Mucosa of descending colon (tissue), 3 donors: ENCODE data around the gene MYH14. TPM values are rescaled to one million over a fixed set of nuclear protein-coding genes. Genes with fewer than 3 reads are reported as not detected.
A peak's percentile ranks its signal among the peaks of the same experiment; 100 is the strongest.

ENCODE experiments used
- ATAC-seq: fragments of 200-7000 bp; cut with Tn5 transposase; one replicate; pipeline ENCODE4 v1.9.1; 2020; ENCODE audit warnings: mild to moderate bottlenecking, moderate library complexity
- DNase-seq, 3 donors: peaks; one replicate each; pipeline ENCODE4 v3.0.0-alpha.2; 2020
- H3K36me3 ChIP-seq: fragments of 200-600 bp; one replicate; pipeline ENCODE4 v1.8.0; 2021; ENCODE audit warnings: low read depth, mild to moderate bottlenecking
- H3K4me1 ChIP-seq: fragments of 200-600 bp; one replicate; pipeline ENCODE4 v1.8.0; 2021; ENCODE audit warnings: low read depth, mild to moderate bottlenecking
- H3K4me3 ChIP-seq: fragments of 200-600 bp; one replicate; pipeline ENCODE4 v1.8.0; 2021; ENCODE audit warnings: mild to moderate bottlenecking
- H3K9me3 ChIP-seq: fragments of 200-600 bp; one replicate; pipeline ENCODE4 v1.8.0; 2021; ENCODE audit warnings: mild to moderate bottlenecking
- CTCF ChIP-seq: fragments of 200-600 bp; IDR thresholded peaks from one replicate; pipeline ENCODE4 v1.8.0; 2022; ENCODE audit warnings: antibody characterized with exemption, mild to moderate bottlenecking
- intact Hi-C, 2 donors: fragments of 100-400 bp; cut with DNase I in 1 of 2; cut with micrococcal nuclease in 1 of 2; formaldehyde crosslinking; loops; one replicate each; pipeline versions ENCODE4 v1.11.0 to v1.11.1; 2022; cut with DNase I, micrococcal nuclease
- total RNA-seq, 3 donors: library from RNA; stranded (reverse); fragmentation: NEBNext Ultra II Directional in 2 of 3; extraction: Animal tissue kit (Norgen Biotek cat#: 25700) in 2 of 3; gene quantifications; one replicate each; pipeline versions ENCODE4 v1.2.1 to v1.2.4, GENCODE V29; 2021 to 2023
- donor health status: DM: no; HTN: no; CAD: no; lungs with moderate emphysema.
- donor health status: DM: no; HTN: no; CAD: no.
- donor health status: DM: no; HTN: yes; CAD: no.

The MYH14 gene
- total RNA-seq, 3 donors from 2014 or later = 268 to 606 (median 586) TPM

GRCh38 chr19:50162988-50163387, 40.4 kb upstream of the MYH14 start, which contains the start of gene IZUMO2:
Gene IZUMO2, minus strand, starts transcription at chr19:50163281. Its CDS starts 87 bp downstream, at chr19:50163194.
- DNase-seq = no peak
- no peak within 1 kb of the TSS for H3K4me3 ChIP-seq
- intact Hi-C loops = no loop called here
- no peaks in the 10 kb centered on the region for H3K36me3 ChIP-seq
- no peak for TF ChIP-seq CTCF
- peak; percentile 18 for ATAC-seq
- peaks cover 4% of the 10 kb centered on the region for H3K4me1 ChIP-seq
- peaks cover 4% of the 10 kb centered on the region for H3K9me3 ChIP-seq

GRCh38 chr19:50167314-50167721, 36.1 kb upstream of the MYH14 start:
- intact Hi-C loops = no loop called here
- peak; percentile 70 for ATAC-seq
- TF ChIP-seq CTCF = no peak
- no peak overlapping the region for H3K4me3 ChIP-seq
- no peaks in the 10 kb centered on the region for H3K9me3 ChIP-seq
- DNase-seq = peak; percentile 62 to 80 (median 67)
- H3K4me1 ChIP-seq = peaks cover 4% of the 10 kb centered on the region
- no peaks in the 10 kb centered on the region for H3K36me3 ChIP-seq

GRCh38 chr19:50171752-50172151, 31.7 kb upstream of the MYH14 start:
- ATAC-seq (no peak), DNase-seq (no peak)
- Histone ChIP-seq H3K4me1 (peaks cover 6% of the 10 kb centered on the region), H3K36me3 (no peaks in the 10 kb centered on the region), H3K4me3 (no peak overlapping the region), H3K9me3 (no peaks in the 10 kb centered on the region)
- TF ChIP-seq CTCF = no peak
- intact Hi-C loops = no loop called here

GRCh38 chr19:50172726-50173125, 30.7 kb upstream of the MYH14 start:
- intact Hi-C loops = no loop called here

GRCh38 chr19:50173127-50173526, 30.3 kb upstream of the MYH14 start:
- Histone ChIP-seq H3K4me3 (no peak overlapping the region), H3K36me3 (no peaks in the 10 kb centered on the region), H3K4me1 (peaks cover 2% of the 10 kb centered on the region), H3K9me3 (no peaks in the 10 kb centered on the region)
- intact Hi-C loops = no loop called here
- peak; percentile 97 for ATAC-seq
- DNase-seq = peak; percentile 76 to 82 (median 78)
- TF ChIP-seq CTCF = no peak

More at GRCh38 chr19:50172726-50173125, 30.7 kb upstream of the MYH14 start:
- DNase-seq (no peak), ATAC-seq (no peak)
- Histone ChIP-seq H3K4me1 (peaks cover 2% of the 10 kb centered on the region), H3K4me3 (no peak overlapping the region), H3K9me3 (no peaks in the 10 kb centered on the region), H3K36me3 (no peaks in the 10 kb centered on the region)
- TF ChIP-seq CTCF = no peak
